ENCODE data around the gene TRIP13.

GRCh38 chr5:943201-943917 is 50.7 kb downstream of the TRIP13 start:
- TF ChIP-seq EZH2phosphoT487 (IDR thresholded peaks at IDR 0.05; ENCODE audit: low read depth) (no peak), CTCF (IDR thresholded peaks at IDR 0.05; ENCODE audit: low read depth, low read length) (no peak)
